ENCODE data around the gene EXPH5. TPM values are rescaled to one million over a fixed set of nuclear protein-coding genes. Genes with fewer than 3 reads are reported as not detected.

EXPH5 gene
- total RNA-seq, 2 experiments from 2014 or later: 1.4 to 1.8 TPM

GRCh38 chr11:108551651-108552462 is 41.7 kb downstream of the EXPH5 start:
- ChIA-PET POLR2A (no interaction called here), CTCF (no interaction called here)
- H3K27me3 Mint-ChIP-seq: no peaks in the 10 kb centered on the region
- no peaks in the 10 kb centered on the region for H3K9me3 Mint-ChIP-seq
- H3K4me3 Mint-ChIP-seq: no peak overlapping the region
- H3K36me3 Mint-ChIP-seq: no peaks in the 10 kb centered on the region
- no peak for DNase-seq
- H3K4me1 Mint-ChIP-seq (ENCODE audit: low read depth): no peaks in the 10 kb centered on the region
- intact Hi-C loops (cut with micrococcal nuclease): no loop called here
- no peak overlapping the region for H3K27ac Mint-ChIP-seq

GRCh38 chr11:108549319-108549885 is 44.2 kb downstream of the EXPH5 start:
- Mint-ChIP-seq H3K27ac (no peak overlapping the region), H3K27me3 (no peaks in the 10 kb centered on the region), H3K36me3 (no peaks in the 10 kb centered on the region)

GRCh38 chr11:108545909-108546501 is 47.6 kb downstream of the EXPH5 start:
- ChIA-PET CTCF (interaction anchor here (0.6 kb wide), 1 partner anchor 12 kb away, joined by 3 read pairs; no protein-coding TSS in a partner anchor), POLR2A (no interaction called here)
- no peak overlapping the region for H3K27ac Mint-ChIP-seq
- no peaks in the 10 kb centered on the region for H3K36me3 Mint-ChIP-seq
- no peak overlapping the region for H3K4me3 Mint-ChIP-seq
- H3K27me3 Mint-ChIP-seq: no peaks in the 10 kb centered on the region
- no peaks in the 10 kb centered on the region for H3K9me3 Mint-ChIP-seq
- no peak for DNase-seq
- intact Hi-C loops (cut with micrococcal nuclease): no loop called here
- no peaks in the 10 kb centered on the region for H3K4me1 Mint-ChIP-seq (ENCODE audit: low read depth)

More at GRCh38 chr11:108549319-108549885, 44.2 kb downstream of the EXPH5 start:
- no peak for DNase-seq
- Mint-ChIP-seq H3K9me3 (no peaks in the 10 kb centered on the region), H3K4me3 (no peak overlapping the region), H3K4me1 (ENCODE audit: low read depth) (no peaks in the 10 kb centered on the region)
- intact Hi-C loops (cut with micrococcal nuclease): no loop called here
- CTCF ChIA-PET: no interaction called here
- POLR2A ChIA-PET: no interaction called here

- DNase-seq: no peak
- Mint-ChIP-seq H3K9me3 (no peaks in the 10 kb centered on the region), H3K27me3 (no peaks in the 10 kb centered on the region), H3K27ac (no peak overlapping the region), H3K36me3 (no peaks in the 10 kb centered on the region), H3K4me3 (no peak overlapping the region), H3K4me1 (ENCODE audit: low read depth) (no peaks in the 10 kb centered on the region)
- ChIA-PET POLR2A (no interaction called here), CTCF (no interaction called here)
- intact Hi-C loops (cut with micrococcal nuclease): no loop called here
Measured at GRCh38 chr11:108543316-108543964, 50.1 kb downstream of the EXPH5 start.

GRCh38 chr11:108541531-108541930 is 52.0 kb downstream of the EXPH5 start:
- Mint-ChIP-seq H3K4me1 (ENCODE audit: low read depth) (no peaks in the 10 kb centered on the region), H3K36me3 (no peaks in the 10 kb centered on the region), H3K27ac (no peak overlapping the region), H3K27me3 (no peaks in the 10 kb centered on the region), H3K9me3 (no peaks in the 10 kb centered on the region), H3K4me3 (no peak overlapping the region)
- no peak for DNase-seq
- ChIA-PET CTCF (no interaction called here), POLR2A (no interaction called here)
- intact Hi-C loops (cut with micrococcal nuclease): no loop called here

- Mint-ChIP-seq H3K9me3 (no peaks in the 10 kb centered on the region), H3K27me3 (no peaks in the 10 kb centered on the region), H3K4me1 (ENCODE audit: low read depth) (no peaks in the 10 kb centered on the region), H3K4me3 (no peak overlapping the region), H3K36me3 (no peaks in the 10 kb centered on the region), H3K27ac (no peak overlapping the region)
- intact Hi-C loops (cut with micrococcal nuclease): no loop called here
- CTCF ChIA-PET: interaction anchor here (0.9 kb wide), 1 partner anchor 19 kb away, joined by 3 read pairs; no protein-coding TSS in a partner anchor
- POLR2A ChIA-PET: no interaction called here
- DNase-seq: no peak
Measured at GRCh38 chr11:108538502-108538901, 55.1 kb downstream of the EXPH5 start.

GRCh38 chr11:108538022-108538424 is 55.5 kb downstream of the EXPH5 start:
- Mint-ChIP-seq H3K27me3 (no peaks in the 10 kb centered on the region), H3K36me3 (no peaks in the 10 kb centered on the region), H3K9me3 (no peaks in the 10 kb centered on the region), H3K4me3 (no peak overlapping the region), H3K4me1 (ENCODE audit: low read depth) (no peaks in the 10 kb centered on the region), H3K27ac (no peak overlapping the region)
- ChIA-PET POLR2A (no interaction called here), CTCF (interaction anchor here (0.9 kb wide), 1 partner anchor 19 kb away, joined by 3 read pairs; no protein-coding TSS in a partner anchor)
- intact Hi-C loops (cut with micrococcal nuclease): no loop called here
- DNase-seq: no peak

GRCh38 chr11:108536783-108537182 is 56.8 kb downstream of the EXPH5 start:
- intact Hi-C loops (cut with micrococcal nuclease): no loop called here
- CTCF ChIA-PET: interaction anchor here (1.1 kb wide), 1 partner anchor 11 kb away, joined by 4 read pairs; no protein-coding TSS in a partner anchor
- Mint-ChIP-seq H3K9me3 (no peaks in the 10 kb centered on the region), H3K27ac (no peak overlapping the region), H3K36me3 (no peaks in the 10 kb centered on the region), H3K27me3 (no peaks in the 10 kb centered on the region), H3K4me3 (no peak overlapping the region), H3K4me1 (ENCODE audit: low read depth) (no peaks in the 10 kb centered on the region)
- DNase-seq: no peak
- POLR2A ChIA-PET: no interaction called here

- CTCF ChIA-PET: no interaction called here
- intact Hi-C loops (cut with micrococcal nuclease): no loop called here
Measured at GRCh38 chr11:108535384-108535955, 58.1 kb downstream of the EXPH5 start.

GRCh38 chr11:108534274-108534882 is 59.2 kb downstream of the EXPH5 start:
- H3K27me3 Mint-ChIP-seq: no peaks in the 10 kb centered on the region
- H3K27ac Mint-ChIP-seq: no peak overlapping the region
- POLR2A ChIA-PET: no interaction called here
- H3K9me3 Mint-ChIP-seq: no peaks in the 10 kb centered on the region
- CTCF ChIA-PET: no interaction called here
- DNase-seq: no peak
- no peak overlapping the region for H3K4me3 Mint-ChIP-seq
- H3K4me1 Mint-ChIP-seq (ENCODE audit: low read depth): no peaks in the 10 kb centered on the region
- intact Hi-C loops (cut with micrococcal nuclease): no loop called here
- no peaks in the 10 kb centered on the region for H3K36me3 Mint-ChIP-seq

More at GRCh38 chr11:108535384-108535955, 58.1 kb downstream of the EXPH5 start:
- H3K27ac Mint-ChIP-seq: no peak overlapping the region
- POLR2A ChIA-PET: no interaction called here
- DNase-seq: no peak
- no peaks in the 10 kb centered on the region for H3K4me1 Mint-ChIP-seq (ENCODE audit: low read depth)
- no peaks in the 10 kb centered on the region for H3K9me3 Mint-ChIP-seq
- H3K27me3 Mint-ChIP-seq: no peaks in the 10 kb centered on the region
- no peak overlapping the region for H3K4me3 Mint-ChIP-seq
- no peaks in the 10 kb centered on the region for H3K36me3 Mint-ChIP-seq

- POLR2A ChIA-PET: no interaction called here
- intact Hi-C loops (cut with micrococcal nuclease): no loop called here
- Mint-ChIP-seq H3K36me3 (no peaks in the 10 kb centered on the region), H3K4me1 (ENCODE audit: low read depth) (no peaks in the 10 kb centered on the region), H3K9me3 (no peaks in the 10 kb centered on the region), H3K27me3 (no peaks in the 10 kb centered on the region), H3K4me3 (no peak overlapping the region), H3K27ac (no peak overlapping the region)
- CTCF ChIA-PET: no interaction called here
- no peak for DNase-seq
Measured at GRCh38 chr11:108530426-108530825, 63.1 kb downstream of the EXPH5 start.

- H3K36me3 Mint-ChIP-seq: no peaks in the 10 kb centered on the region
- no peak overlapping the region for H3K27ac Mint-ChIP-seq
- no peaks in the 10 kb centered on the region for H3K27me3 Mint-ChIP-seq
- POLR2A ChIA-PET: interaction anchor here (0.6 kb wide), 1 partner anchor 105 kb away, joined by 5 read pairs; no protein-coding TSS in a partner anchor
- CTCF ChIA-PET: no interaction called here
- DNase-seq: no peak
- peaks cover 3% of the 10 kb centered on the region for H3K9me3 Mint-ChIP-seq
- H3K4me3 Mint-ChIP-seq: no peak overlapping the region
- intact Hi-C loops (cut with micrococcal nuclease): no loop called here
- H3K4me1 Mint-ChIP-seq (ENCODE audit: low read depth): no peaks in the 10 kb centered on the region
Measured at GRCh38 chr11:108527382-108527781, 66.2 kb downstream of the EXPH5 start.
